Loucy (cell line): ENCODE data around the gene TMEM14A.

Source experiments
- CTCF ChIP-seq: fragments of 200-600 bp; sonication (generic); conservative IDR thresholded peaks from 2 replicates; pipeline ENCODE4 v1.5.1; 2014; ENCODE audit warnings: mild to moderate bottlenecking, antibody characterized with exemption, low read length
- EZH2phosphoT487 ChIP-seq: fragments of 200-600 bp; IDR thresholded peaks from 2 replicates; pipeline ENCODE4 v1.6.1; 2018; ENCODE audit warnings: antibody characterized with exemption, mild to moderate bottlenecking, moderate library complexity, borderline replicate concordance

- TF ChIP-seq EZH2phosphoT487 (no peak), CTCF (no peak)
Observed at GRCh38 chr6:52661551-52661950, 9.4 kb upstream of the TMEM14A start.
